ENCODE results near the gene MYO1B. TPM values are rescaled to one million over a fixed set of nuclear protein-coding genes. Genes with fewer than 3 reads are reported as not detected.

MYO1B gene
- polyA plus RNA-seq, 3 donors = 0.01 TPM; not detected in 2

- Mint-ChIP-seq H3K27me3 (ENCODE audit: low read depth in 3 of 3) (peaks cover 0 to 2% (median 1%) of the 10 kb centered on the region in 3 donors), H3K4me3 (no peak overlapping the region), H3K27ac (no peak overlapping the region), H3K9me3 (no peaks in the 10 kb centered on the region), H3K4me1 (no peaks in the 10 kb centered on the region), H3K36me3 (no peaks in the 10 kb centered on the region)
- Histone ChIP-seq H3K9ac (ENCODE audit: insufficient read depth, low read length, poor library complexity, severe bottlenecking) (no peak overlapping the region), H3K9me3 (replicated peaks in 1 of 2; ENCODE audit: control insufficient read depth in 1 of 2, insufficient read depth in 1 of 2, low read length in 2 of 2) (no peaks in the 10 kb centered on the region), H4K20me1 (ENCODE audit: insufficient read depth, low read length) (no peaks in the 10 kb centered on the region), H3K27ac (ENCODE audit: low read depth in 1 of 2, low read length in 2 of 2) (no peak overlapping the region), H3K36me3 (replicated peaks in 1 of 2; ENCODE audit: control insufficient read depth in 1 of 2, insufficient read depth in 2 of 2, low read length in 2 of 2) (no peaks in the 10 kb centered on the region), H3K27me3 (ENCODE audit: control insufficient read depth in 2 of 2, insufficient read depth in 2 of 2, low read length in 2 of 2) (no peaks in the 10 kb centered on the region), H3K4me3 (replicated peaks in 1 of 3; ENCODE audit: low read depth in 2 of 3, low read length in 3 of 3) (no peak overlapping the region), H3K4me1 (ENCODE audit: control insufficient read depth in 1 of 2, insufficient read depth in 2 of 2, low read length in 2 of 2) (no peaks in the 10 kb centered on the region), H2AFZ (ENCODE audit: insufficient read depth, low read depth, low read length, poor library complexity, severe bottlenecking) (no peak overlapping the region), H3K79me2 (ENCODE audit: insufficient read depth, low read length) (no peaks in the 10 kb centered on the region), H3K4me2 (replicated peaks; ENCODE audit: extremely low read depth, low read length, poor library complexity, severe bottlenecking) (no peak overlapping the region)
- no peak for TF ChIP-seq CTCF (IDR thresholded peaks at IDR 0.05)
- intact Hi-C loops (cut with micrococcal nuclease) = no loop called here
- DNase-seq = no peak
- WGBS (ENCODE audit: insufficient coverage) = 100% methylated on average over 1 of the region's 2 CpGs
Measured at GRCh38 chr2:191299010-191299409, 53.8 kb downstream of the MYO1B start.

- H3K27me3 Mint-ChIP-seq (ENCODE audit: low read depth in 3 of 3) = peaks cover 0 to 2% (median 1%) of the 10 kb centered on the region in 3 donors
- Histone ChIP-seq H4K20me1 (ENCODE audit: insufficient read depth, low read length) (no peaks in the 10 kb centered on the region), H3K79me2 (ENCODE audit: insufficient read depth, low read length) (no peaks in the 10 kb centered on the region), H3K4me3 (replicated peaks in 1 of 3; ENCODE audit: low read depth in 2 of 3, low read length in 3 of 3) (no peak overlapping the region), H3K27me3 (ENCODE audit: control insufficient read depth in 2 of 2, insufficient read depth in 2 of 2, low read length in 2 of 2) (no peaks in the 10 kb centered on the region), H3K27ac (ENCODE audit: low read depth in 1 of 2, low read length in 2 of 2) (no peak overlapping the region), H3K9me3 (replicated peaks in 1 of 2; ENCODE audit: control insufficient read depth in 1 of 2, insufficient read depth in 1 of 2, low read length in 2 of 2) (no peaks in the 10 kb centered on the region), H3K9ac (ENCODE audit: insufficient read depth, low read length, poor library complexity, severe bottlenecking) (no peak overlapping the region), H3K36me3 (replicated peaks in 1 of 2; ENCODE audit: control insufficient read depth in 1 of 2, insufficient read depth in 2 of 2, low read length in 2 of 2) (no peaks in the 10 kb centered on the region), H3K4me2 (replicated peaks; ENCODE audit: extremely low read depth, low read length, poor library complexity, severe bottlenecking) (no peak overlapping the region), H2AFZ (ENCODE audit: insufficient read depth, low read depth, low read length, poor library complexity, severe bottlenecking) (no peak overlapping the region), H3K4me1 (ENCODE audit: control insufficient read depth in 1 of 2, insufficient read depth in 2 of 2, low read length in 2 of 2) (no peaks in the 10 kb centered on the region)
- no peaks in the 10 kb centered on the region for H3K36me3 Mint-ChIP-seq
- no peak overlapping the region for H3K4me3 Mint-ChIP-seq
- intact Hi-C loops (cut with micrococcal nuclease) = no loop called here
- TF ChIP-seq CTCF (IDR thresholded peaks at IDR 0.05) = no peak
- no CpG with 5 or more reads among the region's 1 CpG for WGBS (ENCODE audit: insufficient coverage)
- H3K4me1 Mint-ChIP-seq = no peaks in the 10 kb centered on the region
- peak overlapping the region in 1 of 7 donors; percentile 14 for H3K27ac Mint-ChIP-seq
- no peaks in the 10 kb centered on the region for H3K9me3 Mint-ChIP-seq
- DNase-seq = no peak
Measured at GRCh38 chr2:191299866-191300265, 54.7 kb downstream of the MYO1B start.

Measured in CD14-positive monocyte (primary cell).